HUES6 (cell line): ENCODE results near the gene MYO3B.

Source experiments
- H3K27ac ChIP-seq: 2 replicates; pipeline ENCODE4 v1.7.0; 2013; ENCODE audit warnings: low read depth, mild to moderate bottlenecking, low read length, inconsistent platforms
- H3K27me3 ChIP-seq: 2 replicates; pipeline ENCODE4 v1.6.1; 2013; ENCODE audit warnings: low read length; ENCODE audit not compliant: control insufficient read depth, insufficient read depth
- H3K36me3 ChIP-seq: 2 replicates; pipeline ENCODE4 v1.6.1; 2013; ENCODE audit warnings: low read length; ENCODE audit not compliant: control insufficient read depth, insufficient read depth
- H3K4me1 ChIP-seq: 2 replicates; pipeline ENCODE4 v1.6.1; 2013; ENCODE audit warnings: low read length; ENCODE audit not compliant: control insufficient read depth, insufficient read depth
- H3K4me3 ChIP-seq: 2 replicates; pipeline ENCODE4 v1.5.1; 2013; ENCODE audit warnings: low read depth, low read length
- H3K9ac ChIP-seq: one replicate; pipeline ENCODE4 v1.6.1; 2013; ENCODE audit warnings: mild to moderate bottlenecking, low read length
- H3K9me3 ChIP-seq: 2 replicates; pipeline ENCODE4 v1.6.1; 2013; ENCODE audit warnings: low read depth, low read length; ENCODE audit not compliant: control insufficient read depth, insufficient read depth

The MYO3B gene

GRCh38 chr2:170695521-170696410 is 517.8 kb downstream of the MYO3B start:
- H3K4me1 ChIP-seq = peaks cover 36% of the 10 kb centered on the region
- peak overlapping the region; percentile 8 for H3K9ac ChIP-seq
- peak overlapping the region; percentile 22; the same call in 1 of the 2 replicates for H3K27ac ChIP-seq
- no peaks in the 10 kb centered on the region for H3K36me3 ChIP-seq
- H3K27me3 ChIP-seq = no peaks in the 10 kb centered on the region
- no peaks in the 10 kb centered on the region for H3K9me3 ChIP-seq
- H3K4me3 ChIP-seq = no peak overlapping the region

GRCh38 chr2:170696948-170697347 is 519.0 kb downstream of the MYO3B start:
- Histone ChIP-seq H3K4me1 (peaks cover 27% of the 10 kb centered on the region), H3K27ac (no peak overlapping the region), H3K27me3 (no peaks in the 10 kb centered on the region), H3K9me3 (no peaks in the 10 kb centered on the region), H3K4me3 (no peak overlapping the region), H3K9ac (no peak overlapping the region), H3K36me3 (no peaks in the 10 kb centered on the region)

GRCh38 chr2:170701011-170701410 is 523.1 kb downstream of the MYO3B start:
- Histone ChIP-seq H3K9ac (no peak overlapping the region), H3K27me3 (no peaks in the 10 kb centered on the region), H3K9me3 (peaks cover 10% of the 10 kb centered on the region), H3K36me3 (no peaks in the 10 kb centered on the region), H3K27ac (no peak overlapping the region), H3K4me1 (peaks cover 19% of the 10 kb centered on the region), H3K4me3 (no peak overlapping the region)

GRCh38 chr2:170703776-170704476 is 526.0 kb downstream of the MYO3B start:
- Histone ChIP-seq H3K36me3 (no peaks in the 10 kb centered on the region), H3K9me3 (peaks cover 10% of the 10 kb centered on the region), H3K27me3 (peaks cover 14% of the 10 kb centered on the region; the same call in 1 of the 2 replicates), H3K4me1 (peaks cover 18% of the 10 kb centered on the region), H3K27ac (no peak overlapping the region), H3K4me3 (no peak overlapping the region), H3K9ac (no peak overlapping the region)
